ENCODE measurements around the gene RUNDC1.

RUNDC1 gene

DNA sequence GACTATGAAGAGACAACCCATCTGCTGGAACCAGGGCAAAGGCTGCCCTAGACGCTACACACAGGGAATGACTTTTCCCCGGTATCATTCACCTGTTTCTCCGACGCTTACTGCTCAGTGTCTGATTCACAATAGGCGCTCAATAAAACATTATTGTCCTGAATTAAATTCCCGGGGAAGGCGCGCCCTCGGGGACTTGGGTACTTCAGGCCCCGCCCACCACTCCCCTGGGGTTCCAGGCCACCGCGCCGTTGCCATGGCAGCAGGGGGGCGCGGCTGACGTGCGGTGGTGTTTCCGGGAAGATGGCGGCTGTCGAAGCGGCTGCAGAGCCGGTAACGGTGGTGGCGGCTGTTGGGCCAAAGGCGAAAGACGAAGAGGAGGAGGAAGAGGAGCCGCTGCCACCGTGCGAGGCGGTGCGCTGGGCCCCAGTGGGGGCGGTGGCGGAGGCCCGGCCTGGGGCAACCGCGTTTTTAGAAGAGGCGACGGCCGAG is at the start of gene RUNDC1:
TSS of gene RUNDC1 (plus strand) at position 292 of the 492 bp plus-strand sequence. CDS start at position 304, 12 bp downstream.
- Histone ChIP-seq H3K9ac (ENCODE audit: insufficient read length) (peak within 1 kb of the TSS; percentile 76), H3K36me3 (ENCODE audit: insufficient read depth, low read length) (0 out of 2 replicates have a peak, but pooled peaks cover 3% of the 10 kb centered on the region), H3K27ac (no peak within 1 kb of the TSS; the same call in 1 of the 2 replicates), H3K9me3 (ENCODE audit: low read depth, low read length) (no peaks in the 10 kb centered on the region), H3K4me3 (peak within 1 kb of the TSS; percentile 81)
- TF ChIP-seq EZH2 (IDR thresholded peaks at IDR 0.05) (no peak), POLR2AphosphoS5 (IDR thresholded peaks at IDR 0.05; ENCODE audit: borderline replicate concordance, low read depth, low read length) (peak; percentile 82)
- DNase-seq (ENCODE audit: low read depth, low spot score): peak; percentile 45

DNA sequence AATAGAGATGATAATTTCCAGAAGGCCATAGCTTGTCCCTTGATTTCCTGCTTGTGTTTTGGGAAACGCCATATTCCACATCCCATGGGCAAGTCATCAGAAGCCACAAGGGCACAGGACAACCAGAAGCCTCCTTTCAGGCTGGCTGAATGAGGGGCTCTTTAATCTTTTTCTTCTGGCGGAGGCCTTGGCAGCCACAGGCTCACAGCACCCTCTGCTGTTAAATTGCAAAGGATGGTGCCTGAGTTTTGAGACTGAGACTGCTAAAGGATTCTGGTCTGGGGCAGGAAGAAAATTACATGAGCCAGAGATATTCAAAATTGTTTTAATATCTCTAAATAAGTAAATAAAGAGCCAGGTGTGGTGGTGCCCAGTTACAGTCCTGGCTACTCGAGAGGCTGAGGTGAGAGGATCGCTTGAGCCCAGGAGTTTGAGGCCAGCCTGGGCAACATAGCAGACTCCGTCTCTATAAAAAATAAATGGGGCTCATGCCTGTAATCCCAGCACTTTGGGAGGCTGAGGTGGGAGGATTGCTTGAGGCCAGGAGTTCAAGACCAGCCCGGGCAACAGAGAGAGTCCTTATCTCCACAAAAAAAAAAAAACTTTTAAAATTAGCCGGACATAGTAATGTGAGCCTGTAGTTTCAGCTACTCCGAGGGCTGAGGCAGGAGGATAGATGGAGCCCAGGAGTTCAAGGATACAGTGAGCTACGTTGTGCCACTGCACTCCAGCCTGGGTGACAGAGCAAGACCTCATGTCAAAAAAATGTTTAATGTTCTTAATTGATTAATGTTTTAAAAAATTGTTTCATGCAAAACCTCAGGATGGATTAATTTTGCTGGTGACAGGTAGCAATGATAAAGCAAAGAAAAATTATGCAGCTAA is 42.4 kb upstream of the RUNDC1 start:
- Histone ChIP-seq H3K4me3 (no peak overlapping the region), H3K9me3 (ENCODE audit: low read depth, low read length) (no peaks in the 10 kb centered on the region), H3K27ac (no peak overlapping the region), H3K9ac (ENCODE audit: insufficient read length) (no peak overlapping the region), H3K36me3 (ENCODE audit: insufficient read depth, low read length) (no peaks in the 10 kb centered on the region)
- TF ChIP-seq POLR2AphosphoS5 (IDR thresholded peaks at IDR 0.05; ENCODE audit: borderline replicate concordance, low read depth, low read length): no peak
- TF ChIP-seq FOXP2 (optimal IDR thresholded peaks at IDR 0.05; ENCODE audit: control extremely low read depth, extremely low read length, insufficient read depth): no peak
- no peak for TF ChIP-seq EZH2 (IDR thresholded peaks at IDR 0.05)
- no peak for DNase-seq (ENCODE audit: low read depth, low spot score)

DNA sequence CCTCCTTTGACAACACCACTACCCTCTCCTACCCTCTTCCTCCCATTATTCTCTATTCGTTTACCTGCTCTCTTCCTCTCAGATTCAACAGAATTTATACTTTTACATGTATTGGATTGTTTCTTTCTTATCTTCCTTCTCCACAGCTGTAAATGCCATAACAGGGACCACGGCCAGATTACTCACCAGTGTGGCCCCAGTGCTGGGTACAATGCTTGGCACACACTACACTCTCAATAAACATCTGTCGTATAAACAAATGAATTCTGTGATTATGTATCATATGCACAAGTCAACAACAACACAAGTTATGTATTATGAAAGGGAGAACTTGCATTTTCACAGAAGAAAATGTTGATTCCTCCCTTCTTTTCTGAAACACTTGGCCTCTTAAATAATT is 36.2 kb upstream of the RUNDC1 start:
- no peaks in the 10 kb centered on the region for H3K9me3 ChIP-seq (ENCODE audit: low read depth, low read length)
- no peak overlapping the region for H3K27ac ChIP-seq
- no peak overlapping the region for H3K9ac ChIP-seq (ENCODE audit: insufficient read length)
- H3K4me3 ChIP-seq: no peak overlapping the region
- DNase-seq (ENCODE audit: low read depth, low spot score): no peak
- no peak for TF ChIP-seq EZH2 (IDR thresholded peaks at IDR 0.05)
- TF ChIP-seq POLR2AphosphoS5 (IDR thresholded peaks at IDR 0.05; ENCODE audit: borderline replicate concordance, low read depth, low read length): no peak
- TF ChIP-seq FOXP2 (optimal IDR thresholded peaks at IDR 0.05; ENCODE audit: control extremely low read depth, extremely low read length, insufficient read depth): no peak
- peaks cover 3% of the 10 kb centered on the region; the same call in 1 of the 2 replicates for H3K36me3 ChIP-seq (ENCODE audit: insufficient read depth, low read length)

DNA sequence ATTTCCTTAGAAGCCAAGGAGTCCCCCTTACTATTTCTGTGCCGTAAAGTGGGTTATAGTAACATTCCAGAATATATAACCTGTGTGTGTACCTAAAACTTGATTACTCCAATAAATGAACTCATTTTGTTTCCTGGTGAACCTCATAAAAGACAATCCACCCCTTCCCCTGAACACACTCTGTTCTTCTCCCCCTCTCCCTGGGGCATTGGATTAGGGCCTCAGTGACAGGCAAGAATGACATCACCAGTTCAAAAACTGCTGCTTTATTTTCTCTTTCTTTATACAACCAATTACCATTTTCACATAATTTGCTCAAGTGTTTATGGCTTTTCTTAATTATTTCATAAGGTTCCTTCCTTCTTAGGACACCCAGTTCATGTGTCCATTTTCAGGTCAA is 33.6 kb upstream of the RUNDC1 start:
- H3K27ac ChIP-seq: no peak overlapping the region
- no peak overlapping the region for H3K9ac ChIP-seq (ENCODE audit: insufficient read length)

DNA sequence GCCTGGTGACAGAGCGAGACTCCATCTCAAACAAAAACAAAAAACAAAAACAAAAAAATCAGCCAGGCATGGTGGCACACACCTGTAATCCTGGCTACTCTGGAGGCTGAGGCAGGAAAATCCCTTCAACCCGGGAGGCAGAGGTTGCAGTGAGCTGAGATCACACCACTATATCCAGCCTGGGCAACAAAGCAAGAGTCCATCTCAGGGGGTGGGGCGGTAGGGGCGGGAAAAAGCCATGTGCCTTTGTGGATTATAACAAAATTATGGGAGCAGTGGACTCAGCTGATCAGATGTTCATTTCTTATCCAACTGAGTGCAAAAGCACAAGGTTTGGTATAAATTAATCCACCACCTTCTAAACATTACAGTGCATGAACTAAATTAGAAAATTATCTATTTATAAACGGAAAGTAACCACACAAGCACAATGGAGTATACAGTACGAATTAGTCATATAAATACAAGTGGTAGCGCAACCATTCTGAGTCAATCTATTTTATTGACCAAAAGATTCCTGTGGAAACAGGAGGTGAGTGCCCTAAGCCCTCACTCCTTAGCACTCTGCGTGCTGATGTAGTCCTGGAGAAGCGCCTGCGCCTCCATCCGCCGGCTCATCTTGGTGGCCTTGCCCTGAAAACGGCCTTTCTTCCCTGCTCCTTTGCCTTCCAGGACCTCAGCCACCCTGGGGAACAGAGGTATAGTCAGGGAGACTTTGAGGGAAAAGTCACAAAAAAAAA is 30.2 kb upstream of the RUNDC1 start:
- Histone ChIP-seq H3K9me3 (ENCODE audit: low read depth, low read length) (no peaks in the 10 kb centered on the region), H3K27ac (no peak overlapping the region), H3K36me3 (ENCODE audit: insufficient read depth, low read length) (peaks cover 56% of the 10 kb centered on the region), H3K9ac (ENCODE audit: insufficient read length) (no peak overlapping the region), H3K4me3 (no peak overlapping the region)
- no peak for DNase-seq (ENCODE audit: low read depth, low spot score)
- no peak for TF ChIP-seq EZH2 (IDR thresholded peaks at IDR 0.05)
- TF ChIP-seq POLR2AphosphoS5 (IDR thresholded peaks at IDR 0.05; ENCODE audit: borderline replicate concordance, low read depth, low read length): no peak
- no peak for TF ChIP-seq FOXP2 (optimal IDR thresholded peaks at IDR 0.05; ENCODE audit: control extremely low read depth, extremely low read length, insufficient read depth)

More for the DNA sequence above, 33.6 kb upstream of the RUNDC1 start:
- no peak for TF ChIP-seq POLR2AphosphoS5 (IDR thresholded peaks at IDR 0.05; ENCODE audit: borderline replicate concordance, low read depth, low read length)
- TF ChIP-seq FOXP2 (optimal IDR thresholded peaks at IDR 0.05; ENCODE audit: control extremely low read depth, extremely low read length, insufficient read depth): no peak
- no peak for TF ChIP-seq EZH2 (IDR thresholded peaks at IDR 0.05)
- Histone ChIP-seq H3K9me3 (ENCODE audit: low read depth, low read length) (no peaks in the 10 kb centered on the region), H3K36me3 (ENCODE audit: insufficient read depth, low read length) (peaks cover 28% of the 10 kb centered on the region), H3K4me3 (no peak overlapping the region)
- DNase-seq (ENCODE audit: low read depth, low spot score): no peak

DNA sequence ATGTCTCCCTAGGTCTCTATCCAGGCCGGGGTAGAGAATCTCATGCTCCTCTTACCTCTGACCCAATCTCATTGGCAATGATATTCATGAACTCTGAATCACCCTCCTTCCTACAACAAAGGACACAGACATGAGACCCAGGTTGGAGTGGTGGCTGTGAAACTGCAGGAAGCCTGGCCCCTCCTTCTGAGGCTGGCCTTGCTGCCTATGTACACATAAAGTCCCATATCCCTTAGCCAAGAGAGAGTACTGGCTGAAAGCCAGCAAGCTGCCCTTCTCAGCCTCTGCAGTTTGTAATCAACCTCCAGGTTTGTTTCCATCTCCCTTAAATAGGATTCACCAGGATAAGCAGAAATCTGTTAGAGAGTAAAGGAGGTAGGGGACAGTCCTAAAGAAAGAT is 26.7 kb upstream of the RUNDC1 start:
- TF ChIP-seq EZH2 (IDR thresholded peaks at IDR 0.05) (no peak), POLR2AphosphoS5 (IDR thresholded peaks at IDR 0.05; ENCODE audit: borderline replicate concordance, low read depth, low read length) (no peak)
- H3K9ac ChIP-seq (ENCODE audit: insufficient read length): no peak overlapping the region
- DNase-seq (ENCODE audit: low read depth, low spot score): no peak

DNA sequence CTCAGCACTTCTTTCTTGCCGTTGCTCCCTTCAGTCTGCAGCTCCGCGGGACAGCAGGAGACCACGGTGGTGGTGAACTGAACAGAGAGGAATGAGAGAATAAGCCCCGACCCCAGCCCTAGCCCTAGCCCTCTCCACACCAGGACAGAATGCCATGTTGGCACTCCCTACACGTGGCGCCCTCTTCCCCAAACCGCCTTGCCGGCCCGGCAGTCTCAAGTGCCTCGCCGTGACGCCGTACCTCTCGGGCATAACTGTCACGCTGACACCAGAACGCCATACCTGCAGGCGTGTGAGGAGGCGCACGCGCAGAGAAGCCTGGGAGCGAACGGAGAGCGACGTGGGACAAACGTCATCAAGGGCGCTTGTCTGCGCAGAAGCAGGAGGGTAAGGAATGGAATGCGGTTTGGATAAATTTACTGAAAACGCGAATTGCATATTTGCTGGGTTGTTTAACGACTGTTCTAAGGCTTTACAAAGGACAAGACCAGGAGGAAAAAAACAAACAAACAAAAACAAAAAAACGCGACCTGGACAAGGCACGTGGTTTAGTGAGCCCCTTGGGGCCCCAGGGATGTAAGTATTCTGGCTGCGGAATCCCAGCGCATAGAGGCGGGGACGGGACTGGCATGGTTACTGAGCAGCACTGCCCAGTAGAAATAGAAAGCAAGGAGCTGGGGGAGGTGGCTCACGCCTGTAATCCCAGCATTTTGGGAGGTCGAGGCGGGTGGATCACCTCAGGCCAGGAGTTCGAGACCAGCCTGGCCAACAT is 16.0 kb upstream of the RUNDC1 start, which contains the start of gene AARSD1:
TSS of gene AARSD1 (minus strand) at position 294 of the 772 bp plus-strand sequence. CDS start at position 280, 14 bp downstream.
- peak within 1 kb of the TSS; percentile 81 for H3K27ac ChIP-seq
- H3K4me3 ChIP-seq: peak within 1 kb of the TSS; percentile 86

More for the DNA sequence above, 26.7 kb upstream of the RUNDC1 start:
- no peak overlapping the region for H3K27ac ChIP-seq
- H3K9me3 ChIP-seq (ENCODE audit: low read depth, low read length): no peaks in the 10 kb centered on the region
- peaks cover 82% of the 10 kb centered on the region for H3K36me3 ChIP-seq (ENCODE audit: insufficient read depth, low read length)
- no peak overlapping the region for H3K4me3 ChIP-seq

More for the DNA sequence above, 16.0 kb upstream of the RUNDC1 start, which contains the start of gene AARSD1:
- H3K36me3 ChIP-seq (ENCODE audit: insufficient read depth, low read length): peaks cover 36% of the 10 kb centered on the region
- no peaks in the 10 kb centered on the region for H3K9me3 ChIP-seq (ENCODE audit: low read depth, low read length)
- TF ChIP-seq POLR2AphosphoS5 (IDR thresholded peaks at IDR 0.05; ENCODE audit: borderline replicate concordance, low read depth, low read length) (peak; percentile 98), FOXP2 (optimal IDR thresholded peaks at IDR 0.05; ENCODE audit: control extremely low read depth, extremely low read length, insufficient read depth) (no peak)
- peak within 1 kb of the TSS; percentile 87 for H3K9ac ChIP-seq (ENCODE audit: insufficient read length)
- peak; percentile 82 for DNase-seq (ENCODE audit: low read depth, low spot score)
